KG1 (cell line): ENCODE measurements around the gene TRUB2.

Experiments used
- DNase-seq: peaks from one replicate; lab custom pipeline; 2025; lab: John Stamatoyannopoulos, UW

TRUB2 gene

GRCh38 chr9:128322404-128323211, at the start of gene TRUB2, which contains the start of gene COQ4:
Gene TRUB2, minus strand, starts transcription at chr9:128322447. Its CDS starts 39 bp downstream, at chr9:128322408.
Gene COQ4, plus strand, starts transcription at chr9:128322839. Its CDS starts 20 bp downstream, at chr9:128322859.
- peak; percentile 98 for DNase-seq

DNA sequence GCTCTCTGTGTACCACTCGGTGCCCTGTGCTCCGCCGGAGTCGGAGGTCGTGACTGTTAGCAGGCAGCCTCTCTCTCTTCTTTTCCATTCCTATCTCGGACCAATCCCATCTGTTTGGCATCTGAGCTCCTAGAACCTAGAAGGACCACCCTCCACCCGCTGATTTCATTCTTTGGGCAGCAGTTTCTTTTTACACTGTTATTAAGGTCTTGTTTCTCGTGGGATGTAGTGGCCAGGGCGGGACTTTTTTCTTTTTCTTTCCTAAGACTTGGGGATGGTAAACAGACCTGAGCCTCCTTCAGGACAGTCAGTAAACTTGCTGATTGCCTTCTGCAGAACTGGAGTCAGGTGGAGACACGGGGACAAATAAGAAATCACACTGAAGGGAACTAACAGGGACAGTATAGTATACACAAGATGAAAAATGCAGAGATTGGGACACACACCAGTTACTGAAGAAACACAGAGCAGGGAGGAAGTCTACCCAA, 49.4 kb upstream of the TRUB2 start:
- no peak for DNase-seq

DNA sequence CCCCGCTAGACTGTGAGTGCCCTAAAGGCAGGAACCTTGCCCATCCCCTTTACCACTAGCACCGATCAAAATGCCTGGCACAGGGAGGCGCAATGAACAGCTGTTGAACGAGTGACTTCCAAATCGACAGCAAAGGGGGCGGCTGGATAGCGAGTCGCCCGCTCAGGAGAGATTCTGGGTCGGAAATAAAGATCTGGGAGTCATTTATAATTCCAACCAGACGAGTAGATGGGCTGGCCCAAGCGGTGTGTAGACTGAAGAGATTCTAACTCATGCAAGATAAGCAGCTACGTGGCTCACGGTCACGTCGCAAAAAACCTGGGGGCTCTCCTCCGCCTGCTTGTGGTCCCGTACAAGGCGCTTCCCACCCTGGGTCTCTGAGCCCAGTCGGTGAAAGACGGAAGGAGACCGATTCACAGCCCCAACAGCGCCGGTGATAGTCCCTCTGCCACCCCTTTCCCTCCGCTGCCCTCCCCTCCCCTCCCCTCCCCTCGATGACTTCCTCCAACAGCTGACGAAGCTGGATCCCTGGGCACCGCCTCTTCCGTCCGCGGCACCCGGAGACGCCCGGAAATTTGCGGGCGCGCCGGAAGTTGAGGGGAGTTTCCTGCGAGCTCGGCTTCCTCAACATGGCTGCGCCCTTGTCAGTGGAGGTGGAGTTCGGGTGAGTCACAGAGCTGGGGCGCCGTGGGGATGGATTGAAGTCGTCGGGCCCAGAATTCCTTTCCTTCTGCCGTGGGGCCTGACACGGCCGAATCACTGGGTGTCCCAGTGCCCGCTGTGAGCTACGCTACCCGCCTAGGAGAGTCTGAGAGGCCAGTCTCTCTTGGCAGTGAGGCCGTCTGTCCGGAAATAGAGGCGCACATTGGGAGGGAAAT, 48.7 kb upstream of the TRUB2 start, which contains the start of gene URM1:
Gene URM1, plus strand, starts transcription at position 623 of the 878 bp plus-strand sequence. Its CDS starts 7 bp downstream, at position 630.
- DNase-seq = peak; percentile 83

DNA sequence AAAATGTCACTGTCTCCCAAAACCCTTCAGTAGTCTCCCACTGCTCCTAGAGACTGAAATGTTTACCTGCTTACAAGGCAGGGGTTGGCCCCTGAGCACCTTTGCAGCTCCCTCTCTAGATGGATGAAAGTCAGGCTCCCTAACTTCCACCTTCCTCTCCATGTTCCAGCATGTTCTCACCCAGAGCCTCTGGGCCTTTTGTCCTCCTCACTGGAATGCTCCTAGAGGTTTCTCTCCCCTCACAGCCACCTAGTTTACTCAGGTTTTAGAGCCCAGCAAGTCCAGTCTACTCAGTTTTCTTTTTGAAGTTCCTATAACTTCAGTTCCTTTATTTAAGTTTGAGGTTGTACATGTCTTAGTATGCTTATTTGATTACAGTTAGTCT, 48.1 kb upstream of the TRUB2 start:
- no peak for DNase-seq

- DNase-seq = no peak
These were observed 46.9 kb upstream of the TRUB2 start for GRCh38 chr9:128369024-128369706.

DNA sequence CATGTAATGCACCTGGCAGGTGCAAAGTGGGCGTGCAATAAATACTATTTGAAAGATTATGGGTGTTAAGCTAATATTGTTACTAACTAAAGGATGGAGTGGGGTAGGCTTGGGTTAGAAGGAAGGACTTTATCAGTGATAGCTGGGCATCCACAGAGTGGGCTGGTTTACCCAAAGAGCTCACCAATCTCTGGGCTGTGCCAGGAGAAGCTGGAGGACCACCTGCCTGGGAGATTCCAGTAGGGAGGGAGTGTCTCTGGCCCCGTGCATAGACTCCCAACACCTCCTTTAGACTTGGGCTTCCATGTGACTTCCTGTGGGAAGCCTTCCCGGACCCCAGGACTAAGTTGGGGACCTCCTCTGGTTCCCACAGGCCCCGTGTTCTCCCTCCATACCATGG, 43.3 kb upstream of the TRUB2 start:
- DNase-seq = no peak

GRCh38 chr9:128362774-128363173, 40.5 kb upstream of the TRUB2 start:
- no peak for DNase-seq

DNA sequence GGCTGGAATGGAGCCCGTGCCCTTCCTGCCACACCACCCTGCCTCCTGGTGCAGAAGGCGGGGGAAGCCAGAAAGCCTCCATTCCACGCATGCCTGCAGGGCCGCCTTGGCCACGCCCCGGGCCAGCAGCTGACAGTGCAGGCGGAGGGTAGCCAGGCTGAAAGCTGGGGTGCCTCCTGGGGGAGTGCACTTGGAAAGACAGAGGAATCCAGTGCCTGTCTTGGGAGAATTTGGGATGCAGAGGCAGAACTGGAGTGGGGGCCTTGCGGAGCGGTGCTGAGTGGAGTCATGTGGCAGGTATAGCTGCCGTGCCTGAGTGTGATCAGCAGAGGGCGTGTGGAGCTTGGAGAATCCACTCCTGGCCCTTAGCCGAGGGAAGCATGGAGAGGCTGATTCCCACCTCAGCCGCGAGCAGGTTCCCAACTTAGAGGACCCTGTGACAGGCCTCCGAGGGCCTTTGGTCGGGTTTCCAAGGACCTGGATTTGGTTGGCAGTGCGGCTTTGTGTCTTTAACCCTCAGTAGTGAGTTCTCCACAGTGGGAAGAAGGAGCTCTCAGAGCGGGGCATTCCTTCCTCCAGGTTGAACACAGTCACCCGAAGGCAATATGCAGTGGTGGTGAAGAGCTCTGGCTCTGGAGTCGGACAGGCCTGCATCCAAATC, 39.9 kb upstream of the TRUB2 start:
- DNase-seq = peak; percentile 29

DNA sequence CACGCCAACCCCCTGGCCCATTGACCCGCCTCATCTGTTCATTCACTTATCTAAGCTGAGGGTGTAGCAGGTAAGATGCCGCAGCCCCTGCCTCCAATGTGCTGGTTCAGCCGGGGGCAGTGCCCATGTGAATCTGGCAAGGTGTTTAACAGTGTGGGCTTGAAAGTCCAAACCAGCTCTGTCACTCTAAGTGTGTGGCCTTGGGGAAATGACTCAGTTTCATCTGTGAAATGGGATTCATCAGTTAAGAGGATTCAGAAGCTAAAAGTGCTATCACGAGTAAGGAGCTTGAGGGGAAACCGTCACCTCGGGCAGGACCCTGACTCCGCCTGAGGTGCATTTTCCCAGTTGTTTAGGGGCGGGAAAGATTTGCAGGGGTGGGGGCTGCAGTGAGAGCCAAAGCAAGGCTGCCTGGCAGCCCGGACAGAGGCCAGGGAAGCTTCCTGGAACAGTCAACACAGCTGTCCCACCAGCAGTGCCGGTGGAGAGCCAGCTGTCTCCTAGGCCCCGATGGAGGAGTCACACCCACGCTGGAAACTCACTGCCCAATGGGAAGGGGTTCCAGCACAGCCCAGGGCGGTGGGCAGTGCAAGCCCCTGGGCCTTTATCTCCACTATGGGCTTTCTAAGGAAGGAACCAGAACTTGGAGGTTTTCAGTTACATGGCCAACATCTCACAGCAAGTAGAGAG, 39.2 kb upstream of the TRUB2 start:
- no peak for DNase-seq

- DNase-seq = no peak
These were observed 38.6 kb upstream of the TRUB2 start for GRCh38 chr9:128360826-128361225.

DNA sequence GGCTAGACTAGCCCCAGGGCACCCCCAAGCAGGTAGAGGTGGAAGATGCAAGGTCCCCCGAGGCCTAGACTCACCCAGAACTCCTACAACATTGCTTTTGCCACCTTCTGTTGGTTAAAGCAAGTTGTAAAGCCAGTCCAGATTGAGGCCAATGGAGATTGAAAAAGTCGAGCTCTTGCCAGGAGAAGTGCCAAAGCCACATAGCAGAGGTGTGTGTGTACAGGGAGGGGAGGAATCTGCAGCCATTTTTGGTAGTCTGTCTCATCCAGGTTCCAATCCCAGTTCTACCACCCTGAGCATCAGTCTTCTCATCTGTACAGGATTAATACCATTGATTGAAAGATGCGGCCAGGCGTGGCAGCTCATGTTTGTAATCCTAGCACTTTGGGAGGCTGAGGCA, 36.6 kb upstream of the TRUB2 start:
- DNase-seq = no peak

DNA sequence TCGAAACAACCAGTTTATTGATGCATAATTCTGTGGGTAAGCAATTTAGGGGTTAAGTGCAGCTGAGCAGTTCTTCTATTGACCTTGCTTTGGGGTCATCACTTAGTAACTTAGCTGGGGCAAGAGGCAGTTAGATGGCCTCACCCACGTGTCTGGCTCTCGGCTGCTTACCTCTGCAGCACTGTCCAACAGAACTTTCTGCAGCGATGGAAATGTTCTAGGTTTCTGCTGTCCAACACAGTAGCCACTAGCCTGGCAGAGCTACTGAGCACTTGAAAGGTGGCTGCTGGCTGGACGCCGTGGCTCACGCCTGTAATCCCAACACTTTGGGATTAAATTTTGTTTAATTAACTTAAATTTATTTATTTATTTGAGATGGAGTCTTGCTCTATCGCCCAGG, 35.8 kb upstream of the TRUB2 start:
- DNase-seq = no peak

- DNase-seq = no peak
These were observed 33.2 kb upstream of the TRUB2 start for GRCh38 chr9:128355451-128355850.

DNA sequence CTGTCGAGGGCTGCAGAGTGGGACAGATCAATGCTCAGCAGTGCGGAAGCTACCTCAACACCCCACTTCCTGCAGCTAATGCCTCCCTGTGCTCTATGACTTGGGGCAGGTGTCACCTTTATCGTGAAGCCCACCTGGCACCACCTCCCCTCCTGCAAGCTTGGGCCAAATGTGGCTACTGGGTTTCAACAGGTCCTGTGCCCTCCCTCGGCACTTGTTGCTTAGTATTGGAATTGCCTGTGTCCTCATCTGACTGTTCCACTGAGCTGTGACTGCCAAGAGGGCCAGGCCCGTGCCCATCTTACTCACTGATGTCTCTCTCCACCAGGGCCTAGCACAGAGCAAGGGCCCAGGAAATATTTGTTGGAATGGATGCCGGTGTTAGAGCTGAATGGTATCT, 27.5 kb upstream of the TRUB2 start:
- DNase-seq = no peak

DNA sequence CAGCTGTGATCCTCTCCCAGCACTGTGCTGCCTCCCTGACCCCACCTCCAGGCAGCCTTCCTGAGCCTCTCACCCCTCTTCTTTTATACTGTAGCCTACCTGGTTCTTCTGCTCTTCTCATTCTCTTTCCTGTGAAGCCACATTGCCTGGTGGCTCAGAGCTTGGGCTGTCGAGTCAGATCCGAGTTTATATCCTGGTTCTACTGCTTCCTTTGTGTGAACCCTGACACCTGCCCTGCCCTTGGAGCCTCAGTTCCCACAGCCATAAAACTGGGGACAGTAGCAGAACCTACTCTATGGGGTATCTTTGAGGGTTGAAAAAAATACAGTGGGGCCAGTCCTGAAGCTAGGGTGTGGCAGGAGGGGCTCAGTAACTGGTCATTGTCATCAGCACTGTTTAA, 26.9 kb upstream of the TRUB2 start:
- DNase-seq = no peak

DNA sequence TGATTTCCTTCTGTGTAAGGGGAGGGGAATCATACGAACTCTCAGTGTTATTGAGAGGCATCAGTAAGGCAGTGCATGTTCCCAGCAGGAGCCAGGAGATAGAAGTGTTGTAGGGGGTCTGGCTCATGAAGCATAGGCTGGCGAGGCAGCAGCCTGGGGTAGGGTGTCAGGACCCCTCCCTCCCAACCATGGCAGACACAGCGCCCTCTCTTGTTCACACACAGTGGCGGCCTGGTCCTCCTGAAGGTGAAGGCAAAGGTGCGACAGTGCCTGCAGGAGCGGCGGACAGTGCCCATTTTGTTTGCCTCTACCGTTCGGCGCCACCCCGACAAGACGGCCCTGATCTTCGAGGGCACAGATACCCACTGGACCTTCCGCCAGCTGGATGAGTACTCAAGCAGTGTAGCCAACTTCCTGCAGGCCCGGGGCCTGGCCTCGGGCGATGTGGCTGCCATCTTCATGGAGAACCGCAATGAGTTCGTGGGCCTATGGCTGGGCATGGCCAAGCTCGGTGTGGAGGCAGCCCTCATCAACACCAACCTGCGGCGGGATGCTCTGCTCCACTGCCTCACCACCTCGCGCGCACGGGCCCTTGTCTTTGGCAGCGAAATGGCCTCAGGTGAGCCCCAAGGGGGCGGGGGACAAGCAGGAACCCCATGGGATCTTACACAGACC, 22.8 kb upstream of the TRUB2 start:
- no peak for DNase-seq

GRCh38 chr9:128343855-128344254, 21.6 kb upstream of the TRUB2 start:
- DNase-seq = no peak

DNA sequence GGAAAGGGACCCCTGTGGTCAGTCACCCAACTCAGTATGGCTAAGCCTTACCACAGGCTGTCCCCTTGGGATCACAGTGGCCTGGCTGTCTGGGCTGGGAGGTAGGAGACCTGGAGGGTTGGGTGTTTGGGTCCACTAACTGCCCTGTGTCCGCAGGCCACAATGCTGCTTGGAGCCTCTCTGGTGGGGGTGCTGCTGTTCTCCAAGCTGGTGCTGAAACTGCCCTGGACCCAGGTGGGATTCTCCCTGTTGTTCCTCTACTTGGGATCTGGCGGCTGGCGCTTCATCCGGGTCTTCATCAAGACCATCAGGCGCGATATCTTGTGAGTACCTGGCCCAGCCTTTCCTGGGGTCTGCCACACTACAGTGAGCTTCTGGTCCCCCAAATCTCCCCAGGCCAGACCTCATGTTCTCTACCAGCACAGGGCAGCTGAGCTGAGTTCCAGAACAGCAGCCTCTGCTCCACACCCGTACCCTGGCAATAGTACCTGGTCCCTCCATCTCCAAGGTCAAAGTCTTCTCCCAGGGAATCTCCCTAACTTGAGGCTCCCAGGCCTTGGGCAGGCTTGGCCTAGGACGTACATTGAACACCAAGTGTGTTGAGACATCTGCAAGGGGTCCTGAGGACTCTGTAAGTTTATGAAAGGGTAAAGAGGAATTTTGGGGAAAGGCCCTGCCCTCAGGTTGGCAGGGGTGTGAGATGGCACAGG, 20.9 kb upstream of the TRUB2 start:
- no peak for DNase-seq

DNA sequence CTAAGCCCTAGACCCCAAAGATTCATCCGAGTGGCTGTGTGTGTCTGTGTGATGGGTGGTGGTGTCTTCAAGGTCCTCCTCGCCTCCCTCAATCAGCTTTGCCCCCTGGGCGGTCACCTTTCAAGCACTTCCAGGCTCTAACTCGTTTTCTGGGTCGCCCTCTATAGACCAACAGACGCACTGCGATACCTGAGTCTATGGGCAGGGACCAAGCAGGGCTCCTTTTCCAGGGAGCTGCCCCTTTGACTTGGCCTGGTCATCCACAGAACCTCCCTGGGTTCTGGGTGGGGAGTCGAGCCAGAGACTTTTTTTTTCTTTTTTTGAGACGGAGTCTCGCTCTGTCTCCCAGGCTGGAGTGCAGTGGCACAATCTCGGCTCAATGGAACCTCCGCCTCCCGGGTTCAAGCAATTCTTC, 19.2 kb upstream of the TRUB2 start:
- peak; percentile 37 for DNase-seq
